ENCODE results near the gene TIMM29.

GRCh38 chr19:10908380-10908960 is 20.1 kb upstream of the TIMM29 start:
- no peak for TF ChIP-seq CTCF (IDR thresholded peaks at IDR 0.05)
- no peak for TF ChIP-seq POLR2A (IDR thresholded peaks at IDR 0.05)
